Fibroblast of skin of scalp (primary cell): ENCODE data around the gene PDZRN3.
A peak's percentile ranks its signal among the peaks of the same experiment; 100 is the strongest.

Source experiments
- DNase-seq: peaks from one replicate; pipeline ENCODE4 v3.0.0-alpha.2; 2013

The PDZRN3 gene

DNA sequence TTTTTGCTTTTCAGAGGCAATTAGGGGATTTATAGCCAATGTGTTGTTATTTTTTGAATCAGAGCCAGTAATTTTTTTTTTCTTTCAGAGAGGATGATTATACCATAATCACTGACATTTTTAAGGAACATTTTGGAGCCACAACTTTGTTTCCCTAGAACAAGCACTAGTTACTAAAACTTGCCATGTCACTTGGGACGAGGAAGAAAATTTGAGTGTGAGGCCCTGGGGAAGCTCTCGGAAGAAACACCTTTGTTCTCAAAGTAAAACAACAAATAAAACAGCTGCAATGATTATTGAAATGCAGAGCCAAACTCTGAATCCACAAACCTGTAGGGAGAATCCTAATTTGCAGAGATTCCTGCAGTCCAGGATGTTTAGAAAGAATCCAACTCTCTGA is 69.7 kb downstream of the PDZRN3 start:
- no peak for DNase-seq

DNA sequence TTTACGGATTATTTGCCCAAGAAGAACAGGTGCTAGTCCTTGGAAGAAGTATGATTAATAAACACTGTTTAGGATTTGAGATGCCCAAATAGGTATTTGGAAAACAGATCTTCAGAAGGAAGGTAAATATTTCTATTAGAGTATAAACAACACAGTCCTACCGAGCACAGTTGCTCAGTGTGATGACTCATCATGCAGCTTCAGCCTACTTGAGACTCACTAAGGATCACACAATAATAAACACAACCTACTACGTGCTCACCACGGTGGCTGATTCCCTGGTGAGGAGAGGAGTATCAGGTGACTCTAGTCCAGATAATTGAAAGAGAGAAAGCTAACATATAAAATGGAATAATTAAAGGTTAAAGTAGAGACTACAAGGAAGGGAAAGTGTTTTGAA is 72.0 kb downstream of the PDZRN3 start:
- DNase-seq, result no peak

DNA sequence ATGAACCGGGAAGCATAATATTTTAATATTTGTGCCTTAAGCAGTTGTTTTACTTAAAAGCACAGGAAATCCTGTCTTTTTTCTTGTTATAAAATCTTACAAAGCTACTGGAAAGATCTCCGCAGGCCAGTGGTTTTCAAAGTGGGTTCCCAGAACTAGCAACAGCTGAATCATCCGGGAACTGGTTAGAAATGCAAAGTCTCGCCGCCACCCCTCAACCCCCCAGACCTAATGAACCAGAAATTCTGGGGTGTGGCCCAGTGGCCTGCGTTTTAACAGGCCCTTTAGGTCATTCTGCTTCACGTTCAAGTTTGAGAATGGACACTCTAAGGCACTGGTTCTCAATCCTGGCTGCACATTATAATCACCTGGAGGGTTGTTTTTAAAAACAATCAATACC is 74.7 kb downstream of the PDZRN3 start:
- DNase-seq, result no peak

DNA sequence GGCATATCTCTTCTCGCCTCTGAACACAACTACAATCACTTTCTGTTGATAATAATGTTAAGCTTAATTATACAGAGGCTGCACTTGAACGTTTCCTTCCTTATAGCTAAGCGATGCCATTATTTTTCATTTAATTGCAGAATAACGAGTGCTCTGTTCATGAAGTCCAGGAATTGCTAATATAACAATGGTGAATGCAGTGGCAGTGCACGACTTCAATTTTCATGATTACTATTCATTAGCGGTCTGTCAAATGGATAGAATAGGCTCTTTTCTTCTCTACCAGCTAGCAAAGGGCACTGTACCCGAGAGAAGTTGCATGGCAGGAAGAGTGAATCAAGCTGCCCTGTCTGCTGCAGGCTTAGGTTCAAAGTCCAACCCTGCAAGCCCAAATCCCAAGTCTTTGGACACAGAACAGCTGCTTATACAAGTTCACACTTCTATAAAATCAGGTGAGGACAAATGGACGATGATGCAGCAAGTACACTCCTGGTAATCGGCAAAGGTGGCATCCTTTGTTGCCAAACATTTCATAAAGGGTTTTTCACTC is 75.6 kb downstream of the PDZRN3 start:
- DNase-seq, result no peak

DNA sequence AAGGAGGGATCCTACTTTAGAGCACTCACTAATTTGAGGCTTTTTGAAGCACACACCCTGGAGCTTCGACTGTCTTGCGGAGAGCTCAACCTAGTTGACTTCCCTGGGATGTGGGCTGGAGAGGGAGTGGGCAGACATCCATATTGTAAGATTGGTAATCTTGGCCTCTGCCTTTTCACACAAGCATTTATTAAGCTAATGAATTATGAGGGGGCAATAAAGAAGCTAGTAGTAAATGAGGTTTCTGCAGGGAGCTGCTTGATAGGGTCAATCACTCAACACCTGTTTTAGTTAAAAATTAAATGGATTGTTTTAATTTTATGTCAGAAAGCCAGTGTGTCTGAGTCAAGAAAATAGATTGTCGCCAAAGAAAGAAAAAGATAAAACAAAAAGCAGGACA is 76.3 kb downstream of the PDZRN3 start:
- no peak for DNase-seq

DNA sequence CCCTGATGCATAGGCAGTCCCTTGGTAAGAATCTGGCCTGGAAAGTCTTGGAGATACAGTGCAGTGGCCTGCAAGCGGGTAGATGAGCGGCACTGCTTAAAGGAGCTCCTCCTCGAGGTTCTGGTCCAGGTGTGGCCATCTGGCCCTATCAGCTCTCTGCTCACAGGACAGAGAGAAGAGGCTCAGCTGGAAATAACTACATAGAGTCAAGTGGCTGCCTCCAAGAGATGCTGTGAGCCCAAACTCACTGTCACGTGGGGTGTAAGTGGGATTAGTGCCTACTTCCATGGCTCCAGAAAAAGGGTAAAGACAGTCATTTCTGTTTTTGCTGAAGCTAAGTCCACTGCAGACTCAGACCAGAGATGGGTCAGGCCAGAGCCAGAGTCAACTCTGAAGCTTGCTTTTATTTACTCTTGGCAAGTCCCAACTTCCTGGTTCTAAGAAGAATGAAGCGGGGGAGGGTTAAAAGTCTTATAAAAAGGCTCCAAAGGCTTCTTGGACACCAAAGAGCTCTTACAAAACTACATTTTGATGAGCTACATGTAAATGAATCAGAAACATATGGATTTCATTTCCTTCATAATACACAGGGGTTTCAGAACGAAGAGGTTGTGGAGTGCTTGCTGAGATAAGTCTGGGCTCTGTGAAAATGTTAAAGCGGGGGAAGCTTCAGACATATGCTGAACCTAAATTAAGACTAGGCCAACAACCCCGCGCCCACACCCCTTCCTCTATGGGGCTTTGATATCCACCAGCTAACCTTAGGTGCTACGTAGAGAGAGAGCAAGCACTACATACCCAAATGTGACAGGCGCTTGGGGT is 77.1 kb downstream of the PDZRN3 start:
- DNase-seq, result peak; percentile 95

DNA sequence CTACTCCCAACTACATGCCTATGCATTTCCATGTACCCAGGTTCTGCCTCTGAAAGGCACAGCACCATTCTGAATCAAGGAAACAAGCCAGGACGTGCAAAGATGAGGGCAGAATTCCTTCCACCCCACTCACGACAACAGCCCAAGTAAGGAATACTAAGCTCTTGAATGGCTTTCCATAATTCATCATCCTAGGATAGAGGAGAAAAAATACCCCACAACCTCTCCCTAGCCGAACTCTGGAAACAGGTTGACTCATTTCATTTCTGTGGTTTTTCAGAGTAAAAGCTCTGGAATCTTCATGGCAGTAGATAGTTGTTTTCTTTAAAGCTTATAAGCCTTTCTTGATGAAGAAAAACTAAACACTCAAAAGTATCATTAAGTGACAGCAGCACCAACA is 77.8 kb downstream of the PDZRN3 start:
- DNase-seq, result peak; percentile 97

DNA sequence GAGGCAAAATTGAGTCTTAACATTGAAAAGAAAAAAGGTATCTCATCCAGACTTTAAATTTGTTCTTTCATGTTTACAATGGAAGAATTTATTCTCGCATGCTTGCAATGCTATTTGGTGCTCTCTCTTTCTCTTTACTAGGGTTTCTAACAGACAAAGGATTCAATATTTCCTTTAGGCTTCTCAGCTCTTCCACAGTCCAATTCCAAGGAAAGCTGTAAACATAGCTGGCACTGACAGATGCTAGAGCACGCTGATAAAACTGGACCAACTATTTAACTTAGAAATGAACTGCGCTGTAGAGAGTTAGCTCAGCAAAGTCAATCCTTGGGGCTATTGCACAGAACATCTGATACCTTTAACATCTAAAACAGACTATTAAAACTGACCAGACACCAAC is 81.3 kb downstream of the PDZRN3 start:
- no peak for DNase-seq

DNA sequence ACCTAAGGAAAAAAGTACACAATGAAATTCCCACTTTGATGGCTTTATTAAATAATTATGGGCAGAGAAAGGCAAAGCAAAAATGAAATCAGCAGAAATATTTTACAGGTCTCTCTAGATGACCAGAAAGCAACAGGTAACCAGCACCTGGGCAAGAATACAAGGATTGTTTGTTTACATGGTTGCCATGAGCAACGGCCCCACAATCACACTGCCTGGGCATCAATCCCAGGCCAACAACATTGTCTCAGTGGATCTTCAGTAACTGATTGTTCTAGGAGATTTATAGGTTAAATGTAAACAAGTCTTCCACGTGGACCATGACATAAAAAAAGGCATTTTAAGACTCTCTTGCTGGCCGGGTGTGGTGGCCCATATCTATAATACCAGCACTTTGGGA is 82.6 kb downstream of the PDZRN3 start:
- DNase-seq, result no peak

DNA sequence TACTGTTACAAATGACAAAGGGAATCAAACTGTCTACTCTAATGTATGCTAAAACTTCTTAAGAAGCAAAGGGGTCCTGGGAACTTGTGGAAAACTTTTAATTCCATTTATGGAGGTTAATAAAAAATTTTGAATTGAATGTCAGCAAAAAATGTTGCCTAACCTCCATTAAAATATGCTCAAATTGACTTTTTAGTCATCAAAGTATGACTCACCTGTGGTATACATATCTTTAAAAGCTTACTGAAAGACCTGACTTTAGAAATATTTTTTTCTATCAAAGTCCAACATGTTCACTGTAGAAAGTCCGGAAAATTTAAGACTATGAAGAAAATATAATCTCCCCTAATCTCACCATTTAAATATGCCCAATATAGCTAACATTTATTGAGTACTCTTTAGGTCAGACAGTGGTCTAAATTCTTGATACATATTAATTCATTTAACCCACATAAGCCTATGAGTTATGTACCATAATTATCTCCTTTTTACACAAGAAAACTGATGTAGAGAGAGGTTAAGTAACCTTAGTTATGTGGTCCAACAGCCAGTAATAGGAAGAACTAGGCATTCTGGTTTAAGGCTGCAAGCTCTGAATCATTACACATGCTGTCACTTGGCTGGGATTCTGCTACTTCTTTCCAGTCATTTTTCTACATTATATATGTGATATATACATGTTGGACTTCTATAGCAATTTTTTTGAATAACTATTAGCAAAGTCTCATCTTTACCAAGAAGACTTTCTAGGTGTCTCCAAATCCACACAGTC is 83.6 kb downstream of the PDZRN3 start:
- peak; percentile 54 for DNase-seq

DNA sequence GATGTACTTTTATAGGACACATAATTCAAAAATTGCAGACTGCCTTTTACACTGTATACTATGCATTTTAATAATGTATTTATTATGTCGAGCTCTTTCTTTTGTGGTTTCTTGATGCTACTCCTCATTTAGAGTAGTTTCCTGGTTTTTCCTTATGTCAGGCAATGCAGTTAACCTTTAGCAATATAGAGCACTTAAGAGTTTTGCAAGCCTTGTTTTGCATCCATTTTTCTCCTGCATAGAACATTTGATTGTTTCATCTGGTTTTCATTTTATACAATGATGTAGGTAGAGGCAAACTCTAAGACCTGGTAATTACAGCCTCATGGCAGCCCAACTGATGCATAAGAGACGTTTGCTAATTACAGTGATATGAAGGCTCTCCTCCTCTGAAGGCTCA is 86.3 kb downstream of the PDZRN3 start:
- no peak for DNase-seq

DNA sequence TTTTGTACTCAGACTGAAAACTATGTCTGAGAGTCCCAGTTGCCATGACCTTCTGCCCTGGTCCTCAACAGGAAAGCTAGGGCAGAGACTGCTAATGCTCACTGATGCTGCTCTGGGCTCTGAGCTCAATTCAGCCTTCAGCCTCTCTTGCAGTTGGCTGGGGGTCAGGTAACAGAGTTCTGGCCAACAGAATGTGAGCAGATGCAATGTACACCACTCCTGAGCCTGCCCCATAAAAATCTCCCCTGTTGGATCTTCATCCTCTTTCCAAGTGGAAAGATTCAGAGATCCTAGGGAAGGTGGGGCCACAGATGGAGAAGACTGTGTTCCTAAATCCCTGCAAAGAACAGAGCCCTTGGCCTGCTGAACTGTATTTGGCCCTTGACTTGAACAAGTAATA is 87.8 kb downstream of the PDZRN3 start:
- DNase-seq, result no peak

DNA sequence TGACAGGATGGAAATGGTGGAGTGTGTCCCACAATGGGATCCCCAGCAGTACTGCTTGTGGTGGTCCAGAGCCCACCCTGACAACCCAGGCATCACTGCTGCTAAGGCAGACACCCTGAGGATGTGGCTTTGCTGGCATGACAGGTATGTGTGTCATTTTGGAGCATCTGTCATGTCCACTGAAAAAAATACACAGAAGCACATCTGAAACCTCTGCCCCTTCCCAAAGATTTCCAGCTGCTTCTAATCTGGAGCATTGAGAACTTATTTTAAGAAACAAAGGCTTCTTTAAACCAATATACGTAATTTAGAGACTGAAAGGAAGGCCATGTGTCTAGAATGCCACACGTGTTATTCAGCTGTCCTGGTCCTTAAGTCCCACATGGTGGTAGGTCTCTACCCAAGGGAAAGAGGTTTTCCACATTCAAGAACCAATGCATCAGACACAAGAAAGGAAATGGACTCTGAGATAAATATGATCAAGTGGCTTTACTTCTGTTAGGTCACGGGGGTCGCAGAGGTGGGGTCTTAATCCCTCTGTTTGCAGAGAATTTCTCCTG is 88.3 kb downstream of the PDZRN3 start:
- no peak for DNase-seq

DNA sequence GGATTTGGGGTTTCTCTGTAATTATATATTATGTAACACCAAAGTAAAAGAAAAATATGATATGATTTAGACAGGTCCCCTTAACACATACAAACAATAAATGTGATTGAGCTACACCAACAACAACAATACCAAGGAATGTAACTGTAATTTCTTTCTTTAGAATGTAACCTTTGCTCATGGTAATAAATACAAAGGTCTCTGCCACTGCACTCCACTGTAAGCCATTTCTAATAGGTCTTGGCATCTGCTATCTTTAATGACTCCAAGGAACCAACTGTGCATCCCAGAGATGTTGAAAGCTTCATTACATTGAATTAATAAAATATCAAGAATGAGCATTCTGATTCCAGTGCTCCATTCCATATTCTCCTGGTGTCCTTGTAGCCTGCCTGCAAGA is 88.8 kb downstream of the PDZRN3 start:
- DNase-seq, result no peak

DNA sequence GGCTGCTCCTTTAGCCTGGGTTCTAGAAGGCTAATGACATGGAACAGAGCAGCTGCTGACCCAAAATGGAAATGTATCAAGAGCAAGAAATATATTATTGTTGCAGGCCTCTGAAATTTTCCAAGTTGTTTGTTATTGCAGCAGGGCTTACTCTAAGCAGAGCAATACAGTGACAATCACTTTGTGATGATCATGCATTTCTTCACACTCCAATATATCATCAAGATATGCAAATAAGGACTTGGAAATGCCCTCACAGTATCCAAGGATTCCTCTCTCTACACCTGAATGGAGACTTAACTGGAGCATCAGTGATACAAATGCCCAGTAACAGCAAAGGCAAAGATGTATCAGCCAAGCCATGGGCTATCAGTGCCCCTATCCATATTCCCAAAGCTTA is 89.6 kb downstream of the PDZRN3 start:
- no peak for DNase-seq

DNA sequence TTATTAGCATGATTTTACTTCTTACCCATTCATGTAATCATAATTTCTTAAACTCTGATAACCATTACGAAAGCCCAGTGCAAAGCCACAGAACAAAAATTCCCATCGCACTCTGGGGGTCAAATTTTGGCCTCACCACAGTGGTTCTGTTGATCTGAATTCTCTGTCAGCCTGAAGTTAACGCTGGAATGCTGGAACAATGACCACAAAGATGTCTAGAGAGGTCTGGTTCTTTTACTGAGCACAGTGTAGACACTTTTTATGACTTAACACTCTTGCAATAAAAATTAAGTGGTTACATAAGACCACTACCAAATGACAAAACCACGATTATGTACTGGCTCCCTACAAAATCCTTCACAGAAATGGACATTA is 94.7 kb downstream of the PDZRN3 start:
- peak; percentile 96 for DNase-seq

DNA sequence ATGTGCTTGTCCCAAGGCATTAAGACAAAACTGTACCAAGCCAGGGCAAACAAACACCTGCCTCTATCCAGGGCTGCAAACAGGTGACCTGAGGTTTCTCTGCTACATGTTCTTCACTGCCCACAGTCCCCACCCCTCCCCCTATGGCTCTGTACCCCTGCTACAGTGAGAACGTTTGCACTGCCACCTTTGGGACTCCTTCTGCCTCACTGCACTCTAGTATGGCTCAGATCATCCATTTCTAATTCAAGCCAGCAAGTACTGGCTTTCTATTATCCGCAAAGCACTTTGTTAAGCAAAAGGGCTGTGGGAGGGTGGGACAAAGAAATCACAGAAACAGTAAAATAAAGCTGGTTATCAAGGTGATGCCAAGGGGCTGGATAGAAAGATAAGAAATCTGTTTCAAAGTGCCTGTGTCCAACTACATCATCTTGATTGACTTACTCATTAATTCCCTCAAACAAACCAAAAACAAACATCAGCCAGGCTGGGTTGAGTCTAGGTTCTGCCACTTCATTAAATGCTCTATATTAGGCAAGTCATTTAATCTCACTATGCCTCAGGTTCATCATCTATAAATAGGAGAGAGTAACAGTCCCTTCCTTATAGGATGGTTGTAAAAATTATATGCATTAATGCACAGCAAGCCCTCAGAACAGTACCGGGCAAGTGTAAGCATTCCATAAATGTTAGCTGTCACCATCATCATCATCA is 95.3 kb downstream of the PDZRN3 start:
- no peak for DNase-seq

DNA sequence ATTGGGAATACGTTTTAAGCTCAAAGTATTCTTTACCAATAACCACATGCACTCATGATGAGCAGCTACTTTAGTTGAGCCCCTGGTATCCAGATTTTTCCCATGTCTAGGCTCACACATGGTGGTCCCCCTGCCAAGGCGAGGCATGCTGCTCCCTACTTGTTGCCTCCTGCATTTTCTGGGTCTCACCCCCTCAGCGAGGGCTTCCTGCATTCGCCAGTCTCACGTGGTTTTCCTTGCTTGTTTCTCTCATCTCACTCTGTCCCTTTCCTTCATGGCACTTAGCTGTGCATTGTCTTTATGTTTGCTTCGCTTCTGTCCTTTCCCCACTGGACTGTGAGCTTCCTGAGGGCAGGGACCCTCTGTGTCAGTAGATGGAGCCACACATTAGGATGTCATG is 99.2 kb downstream of the PDZRN3 start:
- no peak for DNase-seq

DNA sequence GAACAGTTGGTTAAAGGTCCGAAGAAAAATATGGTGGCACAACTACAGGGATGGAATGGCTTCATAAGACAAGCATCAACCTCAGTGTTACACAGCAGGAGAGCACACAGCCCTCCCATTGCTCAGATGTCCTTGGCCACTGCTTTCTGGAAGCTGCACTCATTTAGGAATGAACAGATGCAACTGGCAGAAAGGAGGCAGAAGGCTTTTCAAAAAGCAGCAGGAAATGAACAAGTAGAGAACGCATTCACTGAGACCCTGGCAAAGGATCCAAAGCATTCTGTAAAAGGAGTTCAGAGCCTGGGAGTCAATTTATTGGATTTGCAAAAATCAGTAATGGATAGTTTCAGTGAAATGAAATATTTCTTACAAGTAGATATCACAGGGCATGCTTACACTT is 101.1 kb downstream of the PDZRN3 start:
- DNase-seq, result no peak

DNA sequence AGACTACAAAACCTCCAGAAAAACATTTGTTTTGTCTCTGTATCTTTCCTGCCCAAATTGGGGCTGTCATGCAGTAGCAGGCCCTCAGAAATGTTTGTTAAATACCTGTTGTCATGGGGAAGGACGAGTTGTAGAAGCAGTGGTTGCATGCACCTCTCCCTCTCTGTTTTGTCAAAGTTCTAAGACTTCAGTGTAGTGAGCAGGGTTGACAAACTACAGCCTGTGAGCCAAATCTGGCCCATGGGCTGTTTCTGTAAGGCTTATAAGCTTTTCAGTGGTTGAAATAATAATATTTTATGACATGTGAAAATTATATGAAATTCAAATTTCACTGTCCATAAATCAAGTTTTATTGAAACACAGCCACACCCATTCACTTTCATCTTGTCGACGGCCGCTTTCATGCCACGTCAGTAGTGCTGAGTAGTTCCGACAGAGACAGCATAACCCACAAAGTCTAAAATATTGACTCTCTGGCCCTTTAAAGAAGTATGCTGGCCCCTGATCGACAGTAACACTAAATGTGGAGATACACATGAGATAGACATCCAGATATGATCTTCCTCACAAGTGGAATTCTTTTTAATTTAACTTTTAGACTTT is 102.9 kb downstream of the PDZRN3 start:
- no peak for DNase-seq

DNA sequence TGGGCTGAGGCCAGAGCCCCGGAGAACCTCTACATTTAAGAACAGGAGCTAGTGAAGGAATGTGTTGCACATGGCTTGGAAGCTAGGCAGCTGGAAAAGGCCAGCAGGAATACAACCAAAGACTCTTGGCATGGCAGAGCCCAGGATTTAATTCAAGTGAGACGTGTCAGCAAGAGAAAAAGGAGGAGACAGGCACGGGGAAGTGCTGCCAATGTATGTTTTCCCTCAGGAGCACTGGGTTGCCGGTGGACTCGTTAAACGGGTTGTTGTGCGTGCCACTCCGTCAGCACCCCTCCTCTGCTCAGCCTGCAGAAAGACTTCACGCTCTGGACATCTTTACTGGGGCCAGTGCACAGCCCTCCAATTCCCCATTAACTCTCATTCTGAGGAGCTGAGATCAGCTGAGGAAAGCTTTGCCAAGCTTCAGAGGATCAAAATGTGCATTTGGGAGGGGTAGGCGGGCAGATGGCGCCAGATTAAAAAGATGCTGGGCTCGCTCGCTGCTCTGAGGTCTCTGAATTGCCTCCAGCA is 103.7 kb downstream of the PDZRN3 start:
- DNase-seq, result peak; percentile 61

DNA sequence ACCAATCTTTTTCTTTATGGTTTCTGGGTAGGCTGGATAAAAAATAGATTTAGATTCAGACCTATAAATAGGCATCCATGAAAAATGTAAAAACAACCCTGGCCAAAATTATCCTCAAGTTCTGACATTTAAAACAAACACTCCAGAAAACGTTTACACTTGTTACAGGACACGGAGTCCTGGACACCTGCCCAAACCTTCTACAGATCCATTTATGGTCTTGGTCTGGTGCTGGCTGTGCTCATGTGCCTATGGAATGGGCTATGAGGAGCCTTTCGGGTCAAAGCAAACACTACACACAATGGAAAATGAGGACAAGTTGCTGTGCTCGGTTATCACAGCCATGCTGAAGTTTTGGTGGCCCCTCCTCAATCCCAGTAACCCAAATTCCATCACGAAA is 108.1 kb downstream of the PDZRN3 start:
- DNase-seq, result no peak
